DOHH2 (cell line): ENCODE data around the gene CCN2.
"Not testable (repeated sequence)": the region's sequence is repeated elsewhere in the genome, so short reads cannot be mapped to it uniquely, and the experiment has no call there.

ENCODE experiments used
- H3F3A ChIP-seq: fragments of 200-600 bp; sonication (generic), shearing (Covaris generic); 2 replicates; pipeline ENCODE4 v1.6.0; 2016; ENCODE audit warnings: antibody characterized with exemption, mild to moderate bottlenecking; ENCODE audit not compliant: control insufficient read depth, insufficient read depth
- H3K27ac ChIP-seq: fragments of 200-600 bp; sonication (generic); 2 replicates; pipeline ENCODE4 v1.5.1; 2014; ENCODE audit warnings: low read depth, mild to moderate bottlenecking, low read length, moderate library complexity
- H3K27me3 ChIP-seq: fragments of 200-600 bp; sonication (generic); 2 replicates; pipeline ENCODE4 v1.6.1; 2014; ENCODE audit warnings: mild to moderate bottlenecking, low read length, mixed read lengths; ENCODE audit not compliant: control insufficient read depth
- H3K36me3 ChIP-seq: fragments of 200-600 bp; sonication (generic); 2 replicates; pipeline ENCODE4 v1.6.1; 2014; ENCODE audit warnings: mild to moderate bottlenecking, low read length, moderate library complexity, mixed read lengths; ENCODE audit not compliant: control insufficient read depth
- H3K4me1 ChIP-seq: fragments of 200-600 bp; sonication (generic); 2 replicates; pipeline ENCODE4 v1.6.1; 2014; ENCODE audit warnings: mild to moderate bottlenecking, low read length, mixed read lengths; ENCODE audit not compliant: control insufficient read depth
- H3K4me2 ChIP-seq: fragments of 200-600 bp; sonication (generic); 2 replicates; pipeline ENCODE4 v1.6.0; 2014; ENCODE audit warnings: mild to moderate bottlenecking, low read length, moderate library complexity
- H3K4me3 ChIP-seq: fragments of 200-600 bp; sonication (generic); 2 replicates; pipeline ENCODE4 v1.5.1; 2014; ENCODE audit warnings: mild to moderate bottlenecking, low read length, mixed read lengths
- H3K79me2 ChIP-seq: fragments of 200-600 bp; sonication (generic); 2 replicates; pipeline ENCODE4 v1.6.1; 2014; ENCODE audit warnings: mild to moderate bottlenecking, low read length, mixed read lengths; ENCODE audit not compliant: control insufficient read depth
- H3K9me2 ChIP-seq: fragments of 200-600 bp; sonication (generic); replicated peaks from 2 replicates; pipeline ENCODE4 v1.6.1; 2014; ENCODE audit warnings: mild to moderate bottlenecking, low read length, mixed read lengths; ENCODE audit not compliant: control insufficient read depth
- H3K9me3 ChIP-seq: fragments of 200-600 bp; sonication (generic); 2 replicates; pipeline ENCODE4 v1.6.1; 2014; ENCODE audit warnings: antibody characterized with exemption, low read length, mixed read lengths; ENCODE audit not compliant: control insufficient read depth, insufficient read depth
- H4K20me1 ChIP-seq: fragments of 200-600 bp; sonication (generic); 2 replicates; pipeline ENCODE4 v1.6.0; 2014; ENCODE audit warnings: low read depth, mild to moderate bottlenecking, antibody characterized with exemption, low read length, moderate library complexity; ENCODE audit not compliant: control insufficient read depth, insufficient read depth
- EZH2phosphoT487 ChIP-seq: fragments of 200-600 bp; sonication (generic); IDR thresholded peaks from 2 replicates; pipeline ENCODE4 v1.6.1; 2017; ENCODE audit warnings: borderline replicate concordance, mild to moderate bottlenecking, antibody characterized with exemption, low read length, moderate library complexity, mixed read lengths
- TF ChIP-seq, protein P1 (sequence below): fragments of 200-600 bp; sonication (generic); IDR thresholded peaks from one replicate; pipeline ENCODE4 v1.5.1; 2014; ENCODE audit warnings: antibody characterized with exemption, mild to moderate bottlenecking, low read depth, low read length; ENCODE audit not compliant: poor library complexity, severe bottlenecking

The CCN2 gene

DNA sequence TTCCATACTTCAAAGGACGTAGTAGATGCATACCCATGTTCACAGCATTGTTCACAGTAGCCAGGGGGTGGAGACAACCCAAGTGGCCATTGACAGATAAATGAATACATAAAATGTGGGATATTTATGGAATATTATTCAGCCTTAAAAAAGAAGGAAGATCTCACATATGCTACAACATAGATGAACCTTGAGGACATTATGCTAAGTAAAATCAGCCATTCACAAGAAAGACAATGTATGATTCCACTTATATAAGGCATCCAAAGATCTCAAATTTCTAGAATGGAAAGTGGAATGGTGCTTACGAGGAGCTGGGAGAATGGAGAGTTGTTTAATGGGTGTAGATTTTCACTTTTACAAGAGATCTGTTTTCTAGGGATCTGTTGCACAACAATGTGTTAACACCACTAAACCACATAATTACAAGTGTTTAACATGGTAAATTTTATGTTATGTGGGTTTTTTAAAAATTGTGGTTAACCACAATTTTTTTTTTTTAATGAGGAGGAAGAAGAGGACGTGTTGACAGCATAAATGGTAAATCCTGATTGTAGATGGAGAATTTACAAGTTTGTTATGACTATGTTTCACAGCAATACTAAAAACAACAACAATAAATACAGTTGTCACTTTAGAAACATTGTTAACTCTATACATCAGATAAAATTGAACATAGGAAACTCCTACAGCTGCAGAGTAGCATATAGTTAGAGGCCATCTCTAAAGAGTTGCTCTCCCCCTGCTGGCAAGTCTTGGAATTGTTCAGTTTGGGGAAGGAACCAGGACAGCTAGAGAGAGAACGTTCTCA, 41.6 kb downstream of the CCN2 start:
- no peaks in the 10 kb centered on the region for H3K9me2 ChIP-seq
- TF ChIP-seq EZH2phosphoT487, result no peak
- TF ChIP-seq, protein P1, sequence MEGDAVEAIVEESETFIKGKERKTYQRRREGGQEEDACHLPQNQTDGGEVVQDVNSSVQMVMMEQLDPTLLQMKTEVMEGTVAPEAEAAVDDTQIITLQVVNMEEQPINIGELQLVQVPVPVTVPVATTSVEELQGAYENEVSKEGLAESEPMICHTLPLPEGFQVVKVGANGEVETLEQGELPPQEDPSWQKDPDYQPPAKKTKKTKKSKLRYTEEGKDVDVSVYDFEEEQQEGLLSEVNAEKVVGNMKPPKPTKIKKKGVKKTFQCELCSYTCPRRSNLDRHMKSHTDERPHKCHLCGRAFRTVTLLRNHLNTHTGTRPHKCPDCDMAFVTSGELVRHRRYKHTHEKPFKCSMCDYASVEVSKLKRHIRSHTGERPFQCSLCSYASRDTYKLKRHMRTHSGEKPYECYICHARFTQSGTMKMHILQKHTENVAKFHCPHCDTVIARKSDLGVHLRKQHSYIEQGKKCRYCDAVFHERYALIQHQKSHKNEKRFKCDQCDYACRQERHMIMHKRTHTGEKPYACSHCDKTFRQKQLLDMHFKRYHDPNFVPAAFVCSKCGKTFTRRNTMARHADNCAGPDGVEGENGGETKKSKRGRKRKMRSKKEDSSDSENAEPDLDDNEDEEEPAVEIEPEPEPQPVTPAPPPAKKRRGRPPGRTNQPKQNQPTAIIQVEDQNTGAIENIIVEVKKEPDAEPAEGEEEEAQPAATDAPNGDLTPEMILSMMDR, result peak; percentile 92
- H3K79me2 ChIP-seq, result no peaks in the 10 kb centered on the region
- no peaks in the 10 kb centered on the region for H3F3A ChIP-seq
- no peak overlapping the region for H3K27ac ChIP-seq
- H3K9me3 ChIP-seq, result no peaks in the 10 kb centered on the region
- H3K36me3 ChIP-seq, result no peaks in the 10 kb centered on the region
- H3K4me2 ChIP-seq, result peak overlapping the region; percentile 18; the same call in 1 of the 2 replicates
- H3K4me3 ChIP-seq, result no peak overlapping the region
- H3K4me1 ChIP-seq, result peaks cover 17% of the 10 kb centered on the region
- H4K20me1 ChIP-seq, result no peaks in the 10 kb centered on the region
- H3K27me3 ChIP-seq, result peaks cover 16% of the 10 kb centered on the region

DNA sequence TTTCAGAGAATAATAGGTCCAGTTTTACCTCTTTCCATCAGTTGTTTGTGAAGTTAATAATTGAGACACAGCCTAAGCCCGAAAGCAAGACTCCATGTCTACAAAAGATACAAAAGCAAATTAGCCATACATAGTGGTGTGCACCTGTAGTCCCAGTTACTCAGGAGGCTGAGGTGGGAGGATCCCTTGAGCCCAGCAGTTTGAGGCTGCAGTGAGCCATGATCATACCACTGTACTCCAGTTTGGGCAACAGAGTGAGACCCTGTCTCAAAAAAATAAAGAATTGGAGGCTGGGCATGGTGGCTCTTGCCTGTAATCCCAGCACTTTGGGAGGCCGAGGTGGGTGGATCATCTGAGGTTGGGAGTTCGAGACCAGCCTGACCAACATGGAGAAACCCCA, 42.4 kb downstream of the CCN2 start:
- H3K27me3 ChIP-seq, result peaks cover 16% of the 10 kb centered on the region
- H3K36me3 ChIP-seq, H3K4me3 ChIP-seq: not testable (repeated sequence)

DNA sequence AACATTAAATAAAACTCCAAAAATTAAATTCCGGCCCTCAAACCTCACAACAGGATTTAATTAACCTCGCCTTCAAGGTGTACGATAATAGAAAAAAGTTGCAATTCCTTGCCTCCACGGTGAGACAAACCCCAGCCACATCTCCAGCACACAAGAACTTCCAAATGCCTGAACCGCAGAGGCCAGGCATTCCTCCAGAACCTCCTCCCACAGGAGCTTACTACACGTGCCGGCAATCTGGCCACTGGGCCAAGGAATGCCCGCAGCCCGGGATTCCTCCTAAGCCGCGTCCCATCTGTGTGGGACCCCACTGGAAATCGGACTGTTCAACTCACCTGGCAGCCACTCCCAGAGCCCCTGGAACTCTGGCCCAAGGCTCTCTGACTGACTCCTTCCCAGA, 47.4 kb downstream of the CCN2 start:
- not testable (repeated sequence) for H3K9me3 ChIP-seq, H3K4me2 ChIP-seq, H3K4me3 ChIP-seq, H3K9me2 ChIP-seq, H3K27ac ChIP-seq, H3K27me3 ChIP-seq, H3K36me3 ChIP-seq, H3K4me1 ChIP-seq, H3K79me2 ChIP-seq, H4K20me1 ChIP-seq, H3F3A ChIP-seq

More for the DNA sequence above, 42.4 kb downstream of the CCN2 start:
- H3K79me2 ChIP-seq, H3K9me2 ChIP-seq, H3K27ac ChIP-seq, H3K4me2 ChIP-seq, H4K20me1 ChIP-seq, H3K9me3 ChIP-seq, H3F3A ChIP-seq: not testable (repeated sequence)
- peaks cover 17% of the 10 kb centered on the region for H3K4me1 ChIP-seq

DNA sequence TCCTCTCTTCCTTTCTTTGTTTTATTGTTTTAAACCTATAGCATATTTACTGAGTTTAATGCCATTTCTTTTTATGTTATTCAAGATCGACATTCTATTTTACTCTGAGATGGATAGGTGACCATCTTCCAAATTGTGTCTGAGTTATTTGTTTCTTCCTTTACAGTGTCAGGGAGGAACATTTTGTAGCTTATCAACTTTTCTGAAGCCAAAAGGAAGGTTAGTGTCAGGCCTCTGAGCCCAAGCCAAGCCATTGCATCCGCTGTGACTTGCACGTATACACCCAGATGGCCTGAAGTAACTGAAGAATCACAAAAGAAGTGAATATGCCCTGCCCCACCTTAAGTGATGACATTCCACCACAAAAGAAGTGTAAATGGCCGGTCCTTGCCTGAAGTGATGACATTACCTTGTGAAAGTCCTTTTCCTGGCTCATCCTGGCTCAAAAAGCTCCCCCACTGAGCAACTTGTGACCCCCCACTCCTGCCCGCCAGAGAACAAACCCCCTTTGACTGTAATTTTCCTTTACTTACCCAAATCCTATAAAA, 49.8 kb downstream of the CCN2 start:
- H3K27ac ChIP-seq, H3K4me1 ChIP-seq, H3F3A ChIP-seq, H3K79me2 ChIP-seq, H3K4me2 ChIP-seq, H3K36me3 ChIP-seq, H3K4me3 ChIP-seq, H3K9me2 ChIP-seq, H4K20me1 ChIP-seq, H3K27me3 ChIP-seq: not testable (repeated sequence)
- peaks cover 16% of the 10 kb centered on the region for H3K9me3 ChIP-seq

DNA sequence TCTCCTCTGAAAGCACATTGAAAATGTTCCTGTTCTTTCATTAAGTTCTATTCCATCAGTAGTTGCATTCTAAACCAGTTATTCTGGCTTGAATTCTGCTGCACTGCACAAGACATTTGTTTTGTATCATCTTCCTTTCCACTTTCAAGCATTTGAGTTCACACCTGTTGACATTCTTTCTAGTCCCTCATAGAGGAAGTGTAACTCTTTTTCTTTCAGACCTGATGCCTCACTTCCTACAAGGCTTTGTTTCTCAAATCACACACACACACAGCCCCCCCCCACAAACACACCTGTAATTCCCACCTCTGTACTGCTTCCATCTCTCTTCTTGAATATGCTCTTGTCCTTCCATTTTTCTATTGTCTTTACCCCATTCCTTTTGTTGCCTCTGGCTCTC, 50.9 kb downstream of the CCN2 start:
- Histone ChIP-seq H3K9me3 (peaks cover 16% of the 10 kb centered on the region), H3K9me2 (no peaks in the 10 kb centered on the region), H3K4me2 (no peak overlapping the region), H3K27me3 (no peaks in the 10 kb centered on the region), H4K20me1 (no peaks in the 10 kb centered on the region), H3K79me2 (no peaks in the 10 kb centered on the region), H3K4me1 (peaks cover 9% of the 10 kb centered on the region), H3F3A (no peaks in the 10 kb centered on the region), H3K36me3 (no peaks in the 10 kb centered on the region), H3K27ac (no peak overlapping the region), H3K4me3 (no peak overlapping the region)
- no peak for TF ChIP-seq EZH2phosphoT487
- TF ChIP-seq, protein P1, result no peak
